ENCODE data around the gene EIF2B5. TPM values are rescaled to one million over a fixed set of nuclear protein-coding genes. Genes with fewer than 3 reads are reported as not detected.
A peak's percentile ranks its signal among the peaks of the same experiment; 100 is the strongest.

Gene EIF2B5
- total RNA-seq, 1 donor, result 30.7 TPM

GRCh38 chr3:184133840-184134745 lies 1.1 kb upstream of the EIF2B5 start:
- TF ChIP-seq, protein P1, sequence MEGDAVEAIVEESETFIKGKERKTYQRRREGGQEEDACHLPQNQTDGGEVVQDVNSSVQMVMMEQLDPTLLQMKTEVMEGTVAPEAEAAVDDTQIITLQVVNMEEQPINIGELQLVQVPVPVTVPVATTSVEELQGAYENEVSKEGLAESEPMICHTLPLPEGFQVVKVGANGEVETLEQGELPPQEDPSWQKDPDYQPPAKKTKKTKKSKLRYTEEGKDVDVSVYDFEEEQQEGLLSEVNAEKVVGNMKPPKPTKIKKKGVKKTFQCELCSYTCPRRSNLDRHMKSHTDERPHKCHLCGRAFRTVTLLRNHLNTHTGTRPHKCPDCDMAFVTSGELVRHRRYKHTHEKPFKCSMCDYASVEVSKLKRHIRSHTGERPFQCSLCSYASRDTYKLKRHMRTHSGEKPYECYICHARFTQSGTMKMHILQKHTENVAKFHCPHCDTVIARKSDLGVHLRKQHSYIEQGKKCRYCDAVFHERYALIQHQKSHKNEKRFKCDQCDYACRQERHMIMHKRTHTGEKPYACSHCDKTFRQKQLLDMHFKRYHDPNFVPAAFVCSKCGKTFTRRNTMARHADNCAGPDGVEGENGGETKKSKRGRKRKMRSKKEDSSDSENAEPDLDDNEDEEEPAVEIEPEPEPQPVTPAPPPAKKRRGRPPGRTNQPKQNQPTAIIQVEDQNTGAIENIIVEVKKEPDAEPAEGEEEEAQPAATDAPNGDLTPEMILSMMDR (IDR thresholded peaks at IDR 0.05; ENCODE audit: insufficient read depth, low read depth, low read length), result no peak
- H3K4me3 ChIP-seq (ENCODE audit: low read depth, low read length), result peak overlapping the region; percentile 85
- DNase-seq (ENCODE audit: low read depth), result peak; percentile 80

- peak overlapping the region; percentile 85 for H3K4me3 ChIP-seq (ENCODE audit: low read depth, low read length)
- TF ChIP-seq, protein P1 (IDR thresholded peaks at IDR 0.05; ENCODE audit: insufficient read depth, low read depth, low read length), result no peak
- no peak for DNase-seq (ENCODE audit: low read depth)
These were observed 411 bp upstream of the EIF2B5 start for GRCh38 chr3:184134746-184135148.

- TF ChIP-seq, protein P1 (IDR thresholded peaks at IDR 0.05; ENCODE audit: insufficient read depth, low read depth, low read length), result no peak
These were observed 728 bp downstream of the EIF2B5 start for GRCh38 chr3:184135911-184136260.

DNA sequence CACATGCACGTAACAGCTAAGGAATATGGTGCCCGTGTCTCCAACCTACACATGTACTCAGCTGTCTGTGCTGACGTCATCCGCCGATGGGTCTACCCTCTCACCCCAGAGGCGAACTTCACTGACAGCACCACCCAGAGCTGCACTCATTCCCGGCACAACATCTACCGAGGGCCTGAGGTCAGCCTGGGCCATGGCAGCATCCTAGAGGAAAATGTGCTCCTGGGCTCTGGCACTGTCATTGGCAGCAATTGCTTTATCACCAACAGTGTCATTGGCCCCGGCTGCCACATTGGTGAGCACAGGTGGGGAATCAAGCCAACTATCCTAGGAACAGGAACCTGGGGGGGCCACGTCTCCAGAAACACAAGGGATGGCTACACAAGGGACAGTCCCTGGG lies 5.3 kb downstream of the EIF2B5 start:
- TF ChIP-seq, protein P1 (IDR thresholded peaks at IDR 0.05; ENCODE audit: insufficient read depth, low read depth, low read length), result no peak
- H3K4me3 ChIP-seq (ENCODE audit: low read depth, low read length), result no peak overlapping the region
- DNase-seq (ENCODE audit: low read depth), result no peak

More at GRCh38 chr3:184135911-184136260, 728 bp downstream of the EIF2B5 start:
- DNase-seq (ENCODE audit: low read depth), result no peak
- peak overlapping the region; percentile 85 for H3K4me3 ChIP-seq (ENCODE audit: low read depth, low read length)

GRCh38 chr3:184142199-184142598 lies 7.0 kb downstream of the EIF2B5 start:
- TF ChIP-seq, protein P1 (IDR thresholded peaks at IDR 0.05; ENCODE audit: insufficient read depth, low read depth, low read length), result no peak
- no peak for DNase-seq (ENCODE audit: low read depth)
- no peak overlapping the region for H3K4me3 ChIP-seq (ENCODE audit: low read depth, low read length)

DNA sequence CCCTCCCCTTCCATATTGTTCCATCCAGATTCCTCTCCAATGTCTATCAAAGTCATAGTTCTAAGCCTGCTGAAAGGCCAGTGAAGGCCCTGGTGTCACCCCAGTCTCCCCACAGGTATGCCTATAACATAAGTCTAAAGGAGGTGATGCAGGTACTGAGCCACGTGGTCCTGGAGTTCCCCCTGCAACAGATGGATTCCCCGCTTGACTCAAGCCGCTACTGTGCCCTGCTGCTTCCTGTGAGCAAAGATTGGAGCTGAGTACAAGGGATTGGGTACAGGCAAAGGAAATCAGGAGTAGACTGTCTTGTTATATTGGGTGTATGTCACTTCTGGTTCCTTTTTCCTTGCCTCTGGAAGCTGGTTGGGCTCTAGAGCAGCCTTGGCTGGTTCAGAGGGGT lies 8.2 kb downstream of the EIF2B5 start:
- H3K4me3 ChIP-seq (ENCODE audit: low read depth, low read length), result no peak overlapping the region
- TF ChIP-seq, protein P1 (IDR thresholded peaks at IDR 0.05; ENCODE audit: insufficient read depth, low read depth, low read length), result no peak
- DNase-seq (ENCODE audit: low read depth), result no peak

All from fibroblast of villous mesenchyme (primary cell).